GM12878 (cell line): ENCODE data around the gene SUSD6.

ENCODE experiments used
- BACH1 ChIP-seq: fragments of 450-650 bp; IDR thresholded peaks from 2 replicates; pipeline ENCODE4 v1.6.1; 2017; ENCODE audit warnings: mild to moderate bottlenecking, borderline replicate concordance
- NFYA ChIP-seq: IDR thresholded peaks from 2 replicates; pipeline ENCODE4 v1.6.1; 2011; ENCODE audit warnings: low read depth, mild to moderate bottlenecking, low read length, improper control_type of control experiment, borderline replicate concordance
- PAX5 ChIP-seq: IDR thresholded peaks from 2 replicates; pipeline ENCODE4 v1.6.1; 2011; ENCODE audit warnings: low read depth, low read length, borderline replicate concordance
- POLR2A ChIP-seq: IDR thresholded peaks from 2 replicates; pipeline ENCODE4 v1.6.1; 2011; ENCODE audit warnings: low read depth, mild to moderate bottlenecking, low read length
- TF ChIP-seq, protein P1 (sequence below), 3 experiments: IDR thresholded peaks in 2 of 3; conservative IDR thresholded peaks in 1 of 3; 2 replicates each; pipeline ENCODE4 v1.5.1; 2011; ENCODE audit warnings: low read depth in 3 of 3, low read length in 3 of 3, mild to moderate bottlenecking in 3 of 3, control low read depth in 2 of 3, moderate library complexity in 2 of 3, inconsistent platforms in 1 of 3, mixed read lengths in 1 of 3; ENCODE audit not compliant: control insufficient read depth in 2 of 3, insufficient read depth in 1 of 3; ENCODE audit errors: extremely low read depth in 1 of 3

DNA sequence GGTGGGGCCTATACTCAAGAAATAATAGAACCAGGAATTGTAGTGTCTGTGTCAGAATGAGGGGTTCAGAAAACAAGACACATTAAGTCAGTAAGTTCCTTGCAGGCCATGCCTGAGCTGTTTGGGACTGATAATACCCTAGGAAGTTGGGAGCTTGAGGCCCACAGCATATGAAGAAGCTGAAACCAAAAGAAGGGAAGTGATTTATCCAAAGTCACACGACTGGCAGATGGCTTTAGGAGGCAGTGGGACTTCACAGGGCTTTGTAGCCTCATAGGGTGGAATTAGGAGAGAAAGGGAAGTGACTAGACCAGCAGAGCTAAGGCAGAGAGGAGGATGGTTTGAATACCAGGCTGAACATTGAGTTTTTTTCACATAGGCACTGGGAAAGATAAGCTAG is 99.0 kb downstream of the SUSD6 start:
- TF ChIP-seq POLR2A (no peak), NFYA (no peak), PAX5 (no peak), BACH1 (no peak)
- TF ChIP-seq, protein P1, sequence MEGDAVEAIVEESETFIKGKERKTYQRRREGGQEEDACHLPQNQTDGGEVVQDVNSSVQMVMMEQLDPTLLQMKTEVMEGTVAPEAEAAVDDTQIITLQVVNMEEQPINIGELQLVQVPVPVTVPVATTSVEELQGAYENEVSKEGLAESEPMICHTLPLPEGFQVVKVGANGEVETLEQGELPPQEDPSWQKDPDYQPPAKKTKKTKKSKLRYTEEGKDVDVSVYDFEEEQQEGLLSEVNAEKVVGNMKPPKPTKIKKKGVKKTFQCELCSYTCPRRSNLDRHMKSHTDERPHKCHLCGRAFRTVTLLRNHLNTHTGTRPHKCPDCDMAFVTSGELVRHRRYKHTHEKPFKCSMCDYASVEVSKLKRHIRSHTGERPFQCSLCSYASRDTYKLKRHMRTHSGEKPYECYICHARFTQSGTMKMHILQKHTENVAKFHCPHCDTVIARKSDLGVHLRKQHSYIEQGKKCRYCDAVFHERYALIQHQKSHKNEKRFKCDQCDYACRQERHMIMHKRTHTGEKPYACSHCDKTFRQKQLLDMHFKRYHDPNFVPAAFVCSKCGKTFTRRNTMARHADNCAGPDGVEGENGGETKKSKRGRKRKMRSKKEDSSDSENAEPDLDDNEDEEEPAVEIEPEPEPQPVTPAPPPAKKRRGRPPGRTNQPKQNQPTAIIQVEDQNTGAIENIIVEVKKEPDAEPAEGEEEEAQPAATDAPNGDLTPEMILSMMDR (IDR thresholded peaks at IDR 0.05 in 2 of 3, conservative IDR thresholded peaks at IDR 0.05 in 1 of 3; ENCODE audit: control insufficient read depth in 2 of 3, extremely low read depth in 1 of 3, insufficient read depth in 1 of 3, low read depth in 3 of 3, low read length in 3 of 3), result no peak
